ENCODE measurements around the gene CMIP. TPM values are rescaled to one million over a fixed set of nuclear protein-coding genes. Genes with fewer than 3 reads are reported as not detected.
A peak's percentile ranks its signal among the peaks of the same experiment; 100 is the strongest.

The CMIP gene
- total RNA-seq, 1 experiment from 2014 or later: 48.2 TPM

GRCh38 chr16:81602792-81603191 is 158.2 kb downstream of the CMIP start:
- H3K4ac ChIP-seq (ENCODE audit: low read depth, low read length): no peak overlapping the region
- H3K14ac ChIP-seq (ENCODE audit: insufficient read depth, low read length): no peak overlapping the region
- peak overlapping the region in 1 of 3 experiments; percentile 78; a peak in 1 of 7 replicates for H3K27ac Mint-ChIP-seq
- H2BK12ac ChIP-seq (ENCODE audit: insufficient read length, low read depth, low read length): no peak overlapping the region
- no peak for DNase-seq
- H4K5ac ChIP-seq (ENCODE audit: insufficient read length, low read depth, low read length): no peak overlapping the region
- H4K20me1 ChIP-seq (ENCODE audit: control insufficient read depth, insufficient read depth, insufficient read length): no peaks in the 10 kb centered on the region
- H3K4me3 Mint-ChIP-seq: no peak overlapping the region
- no peaks in the 10 kb centered on the region for H3K9me3 ChIP-seq (ENCODE audit: control insufficient read depth, low read depth, low read length)
- no peak overlapping the region for H4K8ac ChIP-seq (replicated peaks; ENCODE audit: insufficient read length, low read depth, low read length)
- H2AK5ac ChIP-seq (ENCODE audit: insufficient read length, low read length): no peak overlapping the region
- H3K4me1 Mint-ChIP-seq: peaks cover 39 to 43% of the 10 kb centered on the region in 2 experiments
- peaks cover 0 to 11% (median 8%) of the 10 kb centered on the region in 3 experiments; a peak in 5 of 7 replicates for H3K36me3 Mint-ChIP-seq (ENCODE audit: insufficient read depth in 1 of 3, low read depth in 3 of 3)
- H3K27me3 Mint-ChIP-seq (ENCODE audit: low read depth): no peaks in the 10 kb centered on the region
- no peaks in the 10 kb centered on the region for H3K23me2 ChIP-seq (ENCODE audit: insufficient read length, low read depth, low read length, poor library complexity, severe bottlenecking)
- H2BK5ac ChIP-seq (ENCODE audit: insufficient read length, low read length): no peak overlapping the region
- peaks cover 3% of the 10 kb centered on the region; the same call in 1 of the 2 replicates for H3K4me1 ChIP-seq (ENCODE audit: insufficient read depth, low read length)
- no peak overlapping the region for H2BK20ac ChIP-seq (ENCODE audit: low read depth, low read length, poor library complexity, severe bottlenecking)
- H3K9me3 Mint-ChIP-seq: no peaks in the 10 kb centered on the region
- H3K27me3 ChIP-seq (ENCODE audit: insufficient read depth, low read length): no peaks in the 10 kb centered on the region
- no peak overlapping the region for H3K23ac ChIP-seq (ENCODE audit: insufficient read length, low read depth, low read length)
- H3K79me2 ChIP-seq (ENCODE audit: insufficient read depth, low read length): peaks cover 3% of the 10 kb centered on the region; the same call in 1 of the 2 replicates
- no peak overlapping the region for H3K27ac ChIP-seq (ENCODE audit: insufficient read length, low read depth, low read length)
- no peak overlapping the region for H2BK15ac ChIP-seq (ENCODE audit: low read depth, low read length)
- H3K9ac ChIP-seq (ENCODE audit: extremely low read depth, insufficient read length, low read length): no peak overlapping the region
- H3K18ac ChIP-seq (ENCODE audit: insufficient read length, low read depth, low read length): no peak overlapping the region
- H3K79me1 ChIP-seq (ENCODE audit: insufficient read depth, low read depth, low read length, poor library complexity, severe bottlenecking): no peaks in the 10 kb centered on the region
- no peak overlapping the region for H2AFZ ChIP-seq (ENCODE audit: low read length)
- no peak overlapping the region for H2BK120ac ChIP-seq (ENCODE audit: low read depth, low read length, poor library complexity, severe bottlenecking)
- no CpG with 5 or more reads among the region's 11 CpGs for WGBS (ENCODE audit: extremely low coverage, insufficient read length, low lambda C conversion rate)
- H3K4me2 ChIP-seq (ENCODE audit: insufficient read depth, insufficient read length, low read length): no peak overlapping the region
- H3T11ph ChIP-seq (ENCODE audit: low read length): no peak overlapping the region
- no peak overlapping the region for H4K91ac ChIP-seq (ENCODE audit: insufficient read length, low read depth, low read length)
- H3K56ac ChIP-seq (ENCODE audit: insufficient read length, low read depth, low read length): no peak overlapping the region
- TF ChIP-seq, protein P1, sequence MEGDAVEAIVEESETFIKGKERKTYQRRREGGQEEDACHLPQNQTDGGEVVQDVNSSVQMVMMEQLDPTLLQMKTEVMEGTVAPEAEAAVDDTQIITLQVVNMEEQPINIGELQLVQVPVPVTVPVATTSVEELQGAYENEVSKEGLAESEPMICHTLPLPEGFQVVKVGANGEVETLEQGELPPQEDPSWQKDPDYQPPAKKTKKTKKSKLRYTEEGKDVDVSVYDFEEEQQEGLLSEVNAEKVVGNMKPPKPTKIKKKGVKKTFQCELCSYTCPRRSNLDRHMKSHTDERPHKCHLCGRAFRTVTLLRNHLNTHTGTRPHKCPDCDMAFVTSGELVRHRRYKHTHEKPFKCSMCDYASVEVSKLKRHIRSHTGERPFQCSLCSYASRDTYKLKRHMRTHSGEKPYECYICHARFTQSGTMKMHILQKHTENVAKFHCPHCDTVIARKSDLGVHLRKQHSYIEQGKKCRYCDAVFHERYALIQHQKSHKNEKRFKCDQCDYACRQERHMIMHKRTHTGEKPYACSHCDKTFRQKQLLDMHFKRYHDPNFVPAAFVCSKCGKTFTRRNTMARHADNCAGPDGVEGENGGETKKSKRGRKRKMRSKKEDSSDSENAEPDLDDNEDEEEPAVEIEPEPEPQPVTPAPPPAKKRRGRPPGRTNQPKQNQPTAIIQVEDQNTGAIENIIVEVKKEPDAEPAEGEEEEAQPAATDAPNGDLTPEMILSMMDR (conservative IDR thresholded peaks at IDR 0.05): no peak

All from H9 (cell line).